Epithelial cell of esophagus (primary cell): Measurements from ENCODE around the gene ITSN2.

Source experiments
- DNase-seq: peaks from one replicate; pipeline ENCODE4 v3.0.0; 2010; ENCODE audit warnings: low read depth
- H3K4me3 ChIP-seq: 2 replicates; pipeline ENCODE4 v1.5.1; 2011; ENCODE audit warnings: mild to moderate bottlenecking, low read length, control low read depth
- TF ChIP-seq, protein P1 (sequence below): IDR thresholded peaks from 2 replicates; pipeline ENCODE4 v1.5.1; 2011; ENCODE audit warnings: low read depth, mild to moderate bottlenecking, low read length, control low read depth, inconsistent platforms; ENCODE audit not compliant: insufficient read depth; ENCODE audit errors: missing control alignments

ITSN2 gene

DNA sequence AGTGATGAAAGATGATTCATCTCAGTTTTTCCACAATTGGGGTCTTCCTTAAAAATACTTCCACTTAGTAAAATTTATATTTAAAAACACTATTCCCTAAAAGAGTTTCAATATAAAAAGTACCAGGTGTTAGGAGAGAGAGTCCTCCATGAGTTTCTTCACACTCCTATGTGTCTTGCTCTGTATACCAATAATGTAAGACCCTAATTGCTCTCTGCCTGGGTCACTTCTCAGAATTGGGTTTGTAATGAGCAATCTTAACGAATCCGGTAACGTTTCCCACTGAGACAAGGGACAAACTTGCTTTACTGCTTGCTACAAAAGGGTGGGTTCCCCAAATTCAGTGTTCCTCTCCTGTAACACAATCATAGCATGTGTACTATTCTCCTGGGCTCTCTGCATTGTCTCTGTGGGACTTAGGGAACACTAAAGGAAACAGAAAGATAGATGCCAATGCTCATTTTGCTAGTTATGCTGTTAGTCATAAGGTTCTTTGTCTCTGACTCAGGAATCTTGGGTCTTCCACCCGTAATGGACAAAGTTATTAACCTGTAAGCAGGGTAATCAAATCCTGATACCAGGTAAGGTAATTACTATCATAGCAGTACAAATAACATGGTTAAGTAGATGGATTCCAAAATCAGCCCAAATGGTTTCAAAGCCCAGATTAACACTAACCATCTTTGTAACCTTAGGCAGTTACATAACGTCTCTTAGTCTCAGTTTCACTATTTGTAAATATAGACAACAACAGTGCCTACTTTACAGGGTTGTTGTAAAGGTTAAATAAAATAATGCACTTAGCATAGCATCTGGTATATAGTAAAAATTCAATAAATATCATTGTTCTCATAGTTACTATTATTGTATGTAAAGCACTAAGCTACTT, 46.3 kb downstream of the ITSN2 start:
- TF ChIP-seq, protein P1, sequence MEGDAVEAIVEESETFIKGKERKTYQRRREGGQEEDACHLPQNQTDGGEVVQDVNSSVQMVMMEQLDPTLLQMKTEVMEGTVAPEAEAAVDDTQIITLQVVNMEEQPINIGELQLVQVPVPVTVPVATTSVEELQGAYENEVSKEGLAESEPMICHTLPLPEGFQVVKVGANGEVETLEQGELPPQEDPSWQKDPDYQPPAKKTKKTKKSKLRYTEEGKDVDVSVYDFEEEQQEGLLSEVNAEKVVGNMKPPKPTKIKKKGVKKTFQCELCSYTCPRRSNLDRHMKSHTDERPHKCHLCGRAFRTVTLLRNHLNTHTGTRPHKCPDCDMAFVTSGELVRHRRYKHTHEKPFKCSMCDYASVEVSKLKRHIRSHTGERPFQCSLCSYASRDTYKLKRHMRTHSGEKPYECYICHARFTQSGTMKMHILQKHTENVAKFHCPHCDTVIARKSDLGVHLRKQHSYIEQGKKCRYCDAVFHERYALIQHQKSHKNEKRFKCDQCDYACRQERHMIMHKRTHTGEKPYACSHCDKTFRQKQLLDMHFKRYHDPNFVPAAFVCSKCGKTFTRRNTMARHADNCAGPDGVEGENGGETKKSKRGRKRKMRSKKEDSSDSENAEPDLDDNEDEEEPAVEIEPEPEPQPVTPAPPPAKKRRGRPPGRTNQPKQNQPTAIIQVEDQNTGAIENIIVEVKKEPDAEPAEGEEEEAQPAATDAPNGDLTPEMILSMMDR: no peak
- peak; percentile 53 for DNase-seq
- H3K4me3 ChIP-seq: no peak overlapping the region

DNA sequence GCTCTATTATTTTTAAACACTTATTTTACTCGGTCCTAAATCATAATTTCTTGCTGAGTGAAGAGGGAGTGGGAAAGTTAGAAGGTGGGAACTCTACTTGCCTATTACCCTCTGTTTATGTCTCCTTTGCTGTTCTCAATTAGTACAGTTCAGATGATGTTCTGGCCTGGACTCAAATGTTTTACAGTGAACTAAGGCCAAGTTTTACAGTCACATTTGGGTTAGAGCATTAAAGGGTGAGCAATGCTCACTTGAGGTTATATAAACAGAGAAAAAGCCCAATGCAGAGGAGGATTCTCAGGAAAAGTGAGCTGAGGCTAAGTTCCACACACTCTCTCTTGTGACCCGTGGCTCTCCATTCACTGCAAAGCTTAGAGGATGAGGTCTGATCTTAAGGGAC, 52.4 kb downstream of the ITSN2 start:
- H3K4me3 ChIP-seq: no peak overlapping the region
- DNase-seq: no peak
- TF ChIP-seq, protein P1: no peak

DNA sequence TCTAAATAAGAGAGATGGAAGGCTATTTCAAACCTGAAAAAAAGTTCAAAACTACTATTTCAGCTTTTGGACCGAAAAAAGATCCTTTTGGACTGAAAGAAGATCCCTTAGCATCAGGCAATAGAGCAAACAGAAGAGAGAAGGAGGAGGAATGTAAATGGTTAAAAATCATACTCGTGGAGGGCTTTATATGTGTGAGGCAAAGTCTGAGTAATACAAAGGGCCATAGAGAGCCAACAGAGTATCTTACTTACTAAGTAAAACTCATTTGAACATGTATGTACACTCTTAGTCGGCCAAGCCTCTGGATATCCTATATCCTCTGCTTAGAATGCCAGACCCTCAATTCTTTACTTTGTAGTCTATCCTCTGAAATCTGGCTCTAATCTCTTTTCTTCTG, 55.7 kb downstream of the ITSN2 start:
- H3K4me3 ChIP-seq: no peak overlapping the region
- peak; percentile 4 for DNase-seq
- TF ChIP-seq, protein P1: no peak

DNA sequence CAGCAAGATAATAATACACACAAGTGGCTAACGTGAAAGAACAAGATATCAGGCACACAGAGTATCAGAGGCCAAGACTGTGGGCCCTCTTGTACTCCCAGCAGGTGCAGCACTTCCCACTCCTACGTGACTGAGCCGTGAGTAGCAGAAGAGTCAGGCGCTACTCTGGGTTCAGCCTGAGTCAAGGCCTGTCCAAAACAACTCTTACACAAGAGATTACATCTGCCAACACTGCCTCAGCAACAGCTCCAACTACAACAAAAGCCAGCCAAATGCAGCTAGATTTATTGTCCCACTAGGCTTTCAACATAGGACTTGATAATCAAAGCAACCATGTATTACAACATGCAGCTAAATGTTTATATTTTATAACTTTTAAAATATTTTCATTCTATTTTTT, 56.2 kb downstream of the ITSN2 start:
- peak; percentile 84 for DNase-seq
- no peak overlapping the region for H3K4me3 ChIP-seq
- TF ChIP-seq, protein P1: no peak

DNA sequence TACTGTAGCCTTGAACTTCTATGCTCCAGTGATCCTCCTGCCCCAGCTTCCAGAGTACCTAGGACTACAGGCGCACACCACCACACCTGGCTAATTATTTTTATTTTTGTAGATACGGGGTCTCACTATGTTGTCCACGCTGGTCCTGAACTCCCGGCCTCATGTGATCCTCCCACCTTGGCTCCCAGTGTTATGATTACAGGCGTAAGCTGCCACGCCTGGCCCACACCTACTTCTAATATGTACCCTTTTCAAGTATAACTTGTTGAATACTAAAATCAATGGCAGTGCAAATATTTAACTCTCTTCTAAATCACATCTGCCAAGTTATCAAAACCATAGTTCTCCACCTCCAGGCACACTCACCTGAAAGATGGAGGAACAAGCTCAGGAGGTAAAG, 58.7 kb downstream of the ITSN2 start:
- no peak for DNase-seq
- TF ChIP-seq, protein P1: no peak
- no peak overlapping the region for H3K4me3 ChIP-seq

DNA sequence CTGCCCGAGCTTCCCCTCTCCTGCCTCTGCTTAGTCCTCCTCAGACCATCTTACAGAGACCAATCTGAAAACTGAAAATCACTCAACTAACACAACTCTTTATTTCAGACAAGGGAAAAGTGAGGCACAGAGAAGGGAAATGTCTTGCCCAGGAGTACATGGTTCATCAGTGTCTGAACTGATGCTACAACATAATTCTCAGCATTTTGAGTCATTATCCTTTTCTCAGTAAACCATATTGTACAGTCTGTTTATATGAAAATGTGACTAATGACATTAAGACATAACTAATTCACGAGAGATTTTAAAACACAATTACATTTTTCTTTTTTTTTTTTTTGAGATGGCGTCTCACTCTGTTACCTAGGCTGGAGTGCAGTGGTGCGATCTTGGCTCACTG, 62.7 kb downstream of the ITSN2 start:
- no peak for DNase-seq
- TF ChIP-seq, protein P1: no peak
- H3K4me3 ChIP-seq: no peak overlapping the region

DNA sequence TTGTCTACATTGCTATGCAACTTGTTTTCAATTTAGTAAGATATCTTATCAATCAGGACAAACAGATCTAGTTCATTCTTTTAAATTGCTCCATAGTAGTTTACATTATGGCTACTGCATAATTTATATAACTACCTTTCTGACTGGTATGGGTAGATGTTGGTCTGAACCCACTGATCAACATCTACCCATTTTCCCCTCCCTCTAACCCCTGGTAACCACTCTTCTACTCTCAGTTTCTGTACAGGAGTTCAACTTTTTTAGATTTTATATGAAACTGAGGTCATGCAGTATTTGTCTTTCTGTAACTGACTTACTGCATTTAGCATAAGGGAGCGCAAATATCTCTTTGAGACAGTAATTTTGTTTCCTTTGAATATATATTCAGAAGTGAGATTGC, 73.2 kb downstream of the ITSN2 start:
- no peak for DNase-seq
- no peak overlapping the region for H3K4me3 ChIP-seq
- TF ChIP-seq, protein P1: no peak
